HG03060 (cell line): ENCODE measurements around the gene STX3.
"Not testable (repeated sequence)": the region's sequence is repeated elsewhere in the genome, so short reads cannot be mapped to it uniquely, and the experiment has no call there.

ENCODE experiments used
- ATAC-seq: cut with Tn5 transposase; IDR thresholded peaks from one replicate; pipeline ENCODE4 v1.9.1; 2021; ENCODE audit warnings: low read depth, moderate number of reproducible peaks; ENCODE audit not compliant: unreplicated experiment

STX3 gene

GRCh38 chr11:59756845-59757244 lies 1.7 kb downstream of the STX3 start:
- ATAC-seq, result no peak

GRCh38 chr11:59758401-59759037 lies 3.3 kb downstream of the STX3 start:
- no peak for ATAC-seq

GRCh38 chr11:59759900-59760299 lies 4.7 kb downstream of the STX3 start:
- ATAC-seq, result no peak

- no peak for ATAC-seq
Measured at GRCh38 chr11:59760771-59761170, 5.6 kb downstream of the STX3 start.

- no peak for ATAC-seq
Measured at GRCh38 chr11:59761993-59762392, 6.8 kb downstream of the STX3 start.

GRCh38 chr11:59765068-59765735 lies 10.0 kb downstream of the STX3 start:
- no peak for ATAC-seq

GRCh38 chr11:59766542-59767224 lies 11.5 kb downstream of the STX3 start:
- ATAC-seq, result no peak

- no peak for ATAC-seq
Measured at GRCh38 chr11:59767225-59767611, 12.0 kb downstream of the STX3 start.

- no peak for ATAC-seq
Measured at GRCh38 chr11:59769111-59769510, 13.9 kb downstream of the STX3 start.

- no peak for ATAC-seq
Measured at GRCh38 chr11:59769828-59770227, 14.7 kb downstream of the STX3 start.

- ATAC-seq, result no peak
Measured at GRCh38 chr11:59770319-59770718, 15.1 kb downstream of the STX3 start.

- ATAC-seq, result no peak
Measured at GRCh38 chr11:59770869-59771268, 15.7 kb downstream of the STX3 start.

GRCh38 chr11:59771605-59772004 lies 16.4 kb downstream of the STX3 start:
- ATAC-seq, result no peak

- no peak for ATAC-seq
Measured at GRCh38 chr11:59773083-59773440, 17.9 kb downstream of the STX3 start.

- no peak for ATAC-seq
Measured at GRCh38 chr11:59776210-59777066, 21.3 kb downstream of the STX3 start.

GRCh38 chr11:59777104-59777503 lies 21.9 kb downstream of the STX3 start:
- no peak for ATAC-seq

GRCh38 chr11:59778122-59778521 lies 22.9 kb downstream of the STX3 start:
- no peak for ATAC-seq

GRCh38 chr11:59779487-59779886 lies 24.3 kb downstream of the STX3 start:
- no peak for ATAC-seq

GRCh38 chr11:59782080-59782479 lies 26.9 kb downstream of the STX3 start:
- ATAC-seq, result no peak

GRCh38 chr11:59783632-59784090 lies 28.5 kb downstream of the STX3 start:
- ATAC-seq, result no peak

- ATAC-seq, result not testable (repeated sequence)
Measured at GRCh38 chr11:59784441-59784840, 29.3 kb downstream of the STX3 start.
